DND-41 (cell line): Measurements from ENCODE around the gene LTBP2.

ENCODE experiments used
- ATAC-seq: fragments of 200-7000 bp; cut with Tn5 transposase; 3 replicates; pipeline ENCODE4 v1.9.1; 2021; ENCODE audit warnings: low read depth; ENCODE audit not compliant: insufficient read depth
- DNase-seq: peaks from one replicate; pipeline ENCODE4 v3.0.0-alpha.2; 2020
- H2AFZ ChIP-seq: 2 replicates; pipeline ENCODE4 v1.6.0; 2012; ENCODE audit warnings: low read depth, low read length
- H3K27ac ChIP-seq: 2 replicates; pipeline ENCODE4 v1.5.1; 2012; ENCODE audit warnings: low read length, inconsistent platforms
- H3K27me3 ChIP-seq: fragments of 200-600 bp; sonication (generic); 2 replicates; pipeline ENCODE4 v1.6.0; 2012; ENCODE audit warnings: low read length, mild to moderate bottlenecking, inconsistent platforms; ENCODE audit not compliant: insufficient read depth, poor library complexity
- H3K36me3 ChIP-seq: 2 replicates; pipeline ENCODE4 v1.5.1; 2012; ENCODE audit warnings: low read length, inconsistent platforms; ENCODE audit not compliant: insufficient read depth
- H3K4me1 ChIP-seq: 2 replicates; pipeline ENCODE4 v1.5.1; 2012; ENCODE audit warnings: mild to moderate bottlenecking, low read length; ENCODE audit not compliant: insufficient read depth
- H3K4me2 ChIP-seq: 2 replicates; pipeline ENCODE4 v1.6.0; 2012; ENCODE audit warnings: mild to moderate bottlenecking, moderate library complexity, low read length, inconsistent platforms; ENCODE audit not compliant: insufficient read depth
- H3K4me3 ChIP-seq, 2 experiments: fragments of 200-600 bp in 1 of 2; shearing (Covaris generic) in 1 of 2; 2 replicates each; pipeline ENCODE4 v1.5.1; 2012 to 2016; ENCODE audit warnings: inconsistent platforms in 2 of 2, low read length in 2 of 2, mild to moderate bottlenecking in 2 of 2, low read depth in 1 of 2, moderate library complexity in 1 of 2
- H3K79me2 ChIP-seq: 2 replicates; pipeline ENCODE4 v1.6.0; 2012; ENCODE audit warnings: low read length, inconsistent platforms; ENCODE audit not compliant: insufficient read depth
- H3K9ac ChIP-seq: 2 replicates; pipeline ENCODE4 v1.6.0; 2012; ENCODE audit warnings: low read depth, mild to moderate bottlenecking, inconsistent platforms, low read length, moderate library complexity
- H3K9me3 ChIP-seq: 2 replicates; pipeline ENCODE4 v1.5.1; 2012; ENCODE audit warnings: low read length, moderate library complexity, mild to moderate bottlenecking, inconsistent platforms; ENCODE audit not compliant: insufficient read depth, severe bottlenecking
- H4K20me1 ChIP-seq: 2 replicates; pipeline ENCODE4 v1.6.0; 2012; ENCODE audit warnings: low read length; ENCODE audit not compliant: insufficient read depth
- EZH2 ChIP-seq: IDR thresholded peaks from 3 replicates; pipeline ENCODE4 v1.6.1; 2012; ENCODE audit warnings: borderline replicate concordance, low read depth, mild to moderate bottlenecking, moderate library complexity, low read length, inconsistent platforms; ENCODE audit not compliant: severe bottlenecking
- TF ChIP-seq, protein P1 (sequence below): IDR thresholded peaks from 2 replicates; pipeline ENCODE4 v1.5.1; 2012; ENCODE audit warnings: borderline replicate concordance, low read length, moderate library complexity, mild to moderate bottlenecking; ENCODE audit not compliant: poor library complexity, severe bottlenecking; ENCODE audit errors: extremely low read depth

Gene LTBP2

DNA sequence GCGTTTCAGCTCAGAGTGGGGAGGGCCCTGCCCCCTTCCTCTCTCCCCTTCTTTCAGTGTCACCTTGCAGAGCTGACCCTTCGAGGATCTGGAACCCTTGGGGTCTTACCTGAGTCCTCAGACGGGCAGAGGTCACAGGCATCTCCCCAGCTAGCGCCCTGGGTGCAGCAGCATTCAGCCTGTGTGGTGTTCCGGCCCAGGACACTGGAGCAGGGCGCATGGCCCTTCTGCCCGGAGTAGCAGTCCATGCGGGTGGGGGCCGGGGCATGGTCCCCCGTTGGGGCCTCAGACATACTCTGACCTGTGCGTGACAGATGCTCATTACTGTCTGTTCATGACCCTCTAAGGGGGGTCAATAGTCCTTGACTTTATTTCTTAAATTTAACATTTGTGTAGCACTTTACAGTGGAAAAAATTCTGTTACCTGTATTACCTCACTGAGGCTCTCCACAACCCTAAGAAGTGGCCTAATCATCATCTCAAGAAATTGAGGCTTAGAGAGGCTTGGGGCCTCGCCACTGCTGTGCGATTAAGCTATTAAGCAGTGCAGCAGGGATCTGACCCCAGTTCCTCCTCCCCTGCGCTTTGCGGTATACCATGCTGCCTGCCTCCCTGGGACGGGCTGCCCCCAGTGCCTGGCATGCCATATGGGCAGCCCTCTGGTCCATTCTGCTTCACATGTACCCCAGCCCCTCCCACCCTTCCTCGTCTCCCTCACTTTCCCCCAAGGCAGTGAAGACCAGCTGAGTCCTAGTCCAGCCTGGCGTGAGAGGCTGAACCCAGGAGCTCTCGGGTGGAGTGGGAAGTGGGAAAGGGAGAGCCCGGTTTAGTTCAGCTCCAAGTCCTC, 106.9 kb downstream of the LTBP2 start:
- no peak for DNase-seq
- H3K4me2 ChIP-seq = no peak overlapping the region
- no peak for ATAC-seq
- TF ChIP-seq, protein P1, sequence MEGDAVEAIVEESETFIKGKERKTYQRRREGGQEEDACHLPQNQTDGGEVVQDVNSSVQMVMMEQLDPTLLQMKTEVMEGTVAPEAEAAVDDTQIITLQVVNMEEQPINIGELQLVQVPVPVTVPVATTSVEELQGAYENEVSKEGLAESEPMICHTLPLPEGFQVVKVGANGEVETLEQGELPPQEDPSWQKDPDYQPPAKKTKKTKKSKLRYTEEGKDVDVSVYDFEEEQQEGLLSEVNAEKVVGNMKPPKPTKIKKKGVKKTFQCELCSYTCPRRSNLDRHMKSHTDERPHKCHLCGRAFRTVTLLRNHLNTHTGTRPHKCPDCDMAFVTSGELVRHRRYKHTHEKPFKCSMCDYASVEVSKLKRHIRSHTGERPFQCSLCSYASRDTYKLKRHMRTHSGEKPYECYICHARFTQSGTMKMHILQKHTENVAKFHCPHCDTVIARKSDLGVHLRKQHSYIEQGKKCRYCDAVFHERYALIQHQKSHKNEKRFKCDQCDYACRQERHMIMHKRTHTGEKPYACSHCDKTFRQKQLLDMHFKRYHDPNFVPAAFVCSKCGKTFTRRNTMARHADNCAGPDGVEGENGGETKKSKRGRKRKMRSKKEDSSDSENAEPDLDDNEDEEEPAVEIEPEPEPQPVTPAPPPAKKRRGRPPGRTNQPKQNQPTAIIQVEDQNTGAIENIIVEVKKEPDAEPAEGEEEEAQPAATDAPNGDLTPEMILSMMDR = no peak
- no peak for TF ChIP-seq EZH2
- no peaks in the 10 kb centered on the region for H3K36me3 ChIP-seq
- H3K27ac ChIP-seq = no peak overlapping the region
- no peak overlapping the region for H3K4me3 ChIP-seq
- H3K27me3 ChIP-seq = no peaks in the 10 kb centered on the region
- H3K9me3 ChIP-seq = no peaks in the 10 kb centered on the region
- H4K20me1 ChIP-seq = no peaks in the 10 kb centered on the region
- no peak overlapping the region for H3K9ac ChIP-seq
- H2AFZ ChIP-seq = no peak overlapping the region
- H3K79me2 ChIP-seq = no peaks in the 10 kb centered on the region
- H3K4me1 ChIP-seq = no peaks in the 10 kb centered on the region

DNA sequence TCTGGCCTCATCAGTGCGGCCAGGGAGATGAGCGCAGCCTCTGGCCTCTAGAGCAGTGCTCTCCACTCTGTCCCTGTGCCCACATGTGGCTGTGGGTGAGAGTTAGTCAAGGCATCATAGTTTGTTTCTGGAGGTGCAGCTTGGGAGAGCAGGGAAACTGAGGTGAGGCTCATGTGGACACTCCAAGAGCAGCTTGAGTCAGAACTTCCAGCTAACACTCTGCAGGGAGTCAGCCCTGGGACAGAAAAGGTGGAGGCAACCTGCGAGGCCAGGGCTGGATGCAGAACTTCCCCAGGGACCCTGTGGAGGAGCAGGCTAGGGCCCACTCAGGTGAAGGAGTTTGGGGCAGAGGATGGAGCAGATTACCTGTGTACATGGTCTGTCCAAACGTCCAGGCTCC, 107.6 kb downstream of the LTBP2 start:
- H3K9me3 ChIP-seq = no peaks in the 10 kb centered on the region
- DNase-seq = no peak
- no peaks in the 10 kb centered on the region for H3K4me1 ChIP-seq
- H3K79me2 ChIP-seq = no peaks in the 10 kb centered on the region
- TF ChIP-seq, protein P1 = no peak
- TF ChIP-seq EZH2 = no peak
- no peak overlapping the region for H3K27ac ChIP-seq
- no peak overlapping the region for H3K9ac ChIP-seq
- H3K4me2 ChIP-seq = no peak overlapping the region
- no peaks in the 10 kb centered on the region for H3K27me3 ChIP-seq
- ATAC-seq = no peak
- H4K20me1 ChIP-seq = no peaks in the 10 kb centered on the region
- no peaks in the 10 kb centered on the region for H3K36me3 ChIP-seq
- H3K4me3 ChIP-seq = no peak overlapping the region
- H2AFZ ChIP-seq = no peak overlapping the region

DNA sequence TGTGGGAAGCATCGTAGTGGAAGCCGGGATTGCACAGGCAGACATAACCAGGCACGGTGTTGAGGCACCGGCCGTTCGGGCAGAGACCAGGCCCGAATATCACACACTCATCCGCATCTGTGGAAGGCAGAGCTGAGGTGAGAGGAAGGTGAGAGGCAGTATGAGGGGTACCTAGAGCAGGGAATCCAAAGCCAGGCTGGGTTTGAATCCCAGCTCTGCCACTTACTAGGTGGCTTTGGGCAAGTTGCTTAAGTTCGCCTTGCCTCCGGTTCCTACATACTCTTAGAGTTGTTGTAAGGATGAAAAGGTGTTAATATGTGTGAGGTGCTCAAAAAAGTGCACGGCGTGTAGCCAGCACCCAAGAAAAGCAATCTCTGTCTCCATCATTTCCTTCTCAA, 108.1 kb downstream of the LTBP2 start:
- ATAC-seq (no peak), DNase-seq (no peak)
- Histone ChIP-seq H3K4me1 (no peaks in the 10 kb centered on the region), H2AFZ (no peak overlapping the region), H3K79me2 (no peaks in the 10 kb centered on the region), H3K9me3 (no peaks in the 10 kb centered on the region), H3K36me3 (no peaks in the 10 kb centered on the region), H3K4me2 (no peak overlapping the region), H3K27me3 (no peaks in the 10 kb centered on the region), H4K20me1 (no peaks in the 10 kb centered on the region), H3K27ac (no peak overlapping the region), H3K9ac (no peak overlapping the region), H3K4me3 (no peak overlapping the region)
- no peak for TF ChIP-seq EZH2
- TF ChIP-seq, protein P1 = no peak
